ENCODE data around the gene COL1A1.

COL1A1 gene

DNA sequence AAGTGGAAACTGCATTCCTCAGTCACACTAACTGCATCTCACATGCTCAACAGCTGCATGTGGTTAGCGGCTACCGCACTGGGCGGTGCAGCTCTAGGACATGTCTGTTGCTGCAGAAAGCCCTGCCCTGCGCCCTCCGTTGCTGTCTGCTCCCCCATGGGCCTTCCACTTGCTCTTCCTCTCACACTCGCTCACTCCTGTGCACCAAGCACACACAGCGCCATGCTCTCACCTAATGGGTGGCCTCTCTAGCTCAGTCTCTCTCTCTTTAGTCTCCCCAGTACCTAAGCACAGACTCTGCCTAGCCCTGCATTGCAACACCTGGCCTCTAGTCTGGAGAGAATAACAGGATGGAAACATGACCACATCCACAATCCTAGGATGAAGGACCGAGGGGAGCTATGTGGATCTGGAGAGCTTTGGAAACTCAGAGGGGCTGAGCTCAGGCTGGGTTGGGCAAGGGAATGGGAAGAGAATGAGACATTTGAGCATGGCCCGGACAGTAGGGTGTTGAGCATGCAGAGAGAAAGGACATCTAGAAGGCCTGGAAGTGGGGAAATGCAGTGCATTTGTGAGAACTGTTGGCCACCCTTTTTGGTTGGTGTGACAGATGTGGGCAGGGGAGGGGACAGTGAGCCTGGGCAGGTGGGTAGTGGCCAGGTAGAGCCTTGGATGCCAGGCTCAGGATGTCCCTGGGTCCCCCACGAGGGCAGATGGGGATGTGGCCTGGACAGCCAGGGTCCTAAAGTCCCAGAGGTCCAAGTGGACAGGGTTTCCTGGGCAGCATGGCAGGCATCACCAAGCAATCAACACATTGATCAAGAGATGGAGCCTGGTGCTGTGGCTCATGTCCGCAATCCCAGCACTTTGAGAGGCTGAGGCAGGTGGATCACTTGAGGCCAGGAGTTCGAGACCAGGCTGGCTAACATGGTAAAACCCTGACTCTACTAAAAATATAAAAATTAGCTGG, 19.6 kb downstream of the COL1A1 start:
- peaks cover 0 to 34% (median 21%) of the 10 kb centered on the region in 5 donors for H3K4me1 ChIP-seq (ENCODE audit: control insufficient read depth in 5 of 5, insufficient read depth in 5 of 5, low read length in 5 of 5)
- H3K9ac ChIP-seq (ENCODE audit: low read length in 5 of 5), result no peak overlapping the region
- H3K27ac ChIP-seq (ENCODE audit: low read depth, low read length), result no peak overlapping the region

DNA sequence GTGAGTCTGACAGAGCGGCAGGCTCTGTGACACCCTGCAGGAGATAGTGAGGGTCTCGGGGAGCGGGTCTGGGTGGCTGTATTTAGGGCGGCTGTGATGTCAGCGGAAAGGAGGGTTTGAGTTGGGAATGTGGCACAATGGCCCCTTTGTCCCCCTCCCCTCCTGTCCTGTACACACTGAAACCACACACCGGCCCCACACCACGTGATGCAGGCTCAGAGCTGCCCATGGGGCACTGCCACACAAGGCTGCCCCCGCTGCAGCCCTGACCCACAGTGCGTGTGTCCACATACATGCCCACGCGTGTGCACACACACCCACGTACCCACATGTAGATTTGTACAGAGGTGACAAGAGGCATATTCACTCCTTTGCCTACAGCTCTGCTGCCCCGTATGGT, 20.3 kb downstream of the COL1A1 start:
- Histone ChIP-seq H3K4me1 (ENCODE audit: control insufficient read depth in 5 of 5, insufficient read depth in 5 of 5, low read length in 5 of 5) (peaks cover 0 to 34% (median 21%) of the 10 kb centered on the region in 5 donors), H3K27ac (ENCODE audit: low read depth, low read length) (no peak overlapping the region), H3K4me3 (ENCODE audit: low read depth in 1 of 5, low read length in 5 of 5) (no peak overlapping the region), H3K27me3 (ENCODE audit: control insufficient read depth in 5 of 5, insufficient read depth in 4 of 5, low read length in 5 of 5) (peaks cover 2 to 20% (median 9%) of the 10 kb centered on the region in 5 donors), H3K9me3 (ENCODE audit: control insufficient read depth in 5 of 5, low read length in 5 of 5) (no peaks in the 10 kb centered on the region), H3K36me3 (ENCODE audit: control insufficient read depth in 5 of 5, insufficient read depth in 5 of 5, low read length in 5 of 5) (peaks cover 0 to 5% (median under 1%) of the 10 kb centered on the region in 5 donors), H3K9ac (ENCODE audit: low read length in 5 of 5) (no peak overlapping the region)

More for the DNA sequence above, 19.6 kb downstream of the COL1A1 start:
- H3K4me3 ChIP-seq (ENCODE audit: low read depth in 1 of 5, low read length in 5 of 5), result no peak overlapping the region
- peaks cover 6 to 27% (median 16%) of the 10 kb centered on the region in 5 donors for H3K27me3 ChIP-seq (ENCODE audit: control insufficient read depth in 5 of 5, insufficient read depth in 4 of 5, low read length in 5 of 5)
- H3K36me3 ChIP-seq (ENCODE audit: control insufficient read depth in 5 of 5, insufficient read depth in 5 of 5, low read length in 5 of 5), result peaks cover 0 to 8% (median 5%) of the 10 kb centered on the region in 5 donors
- H3K9me3 ChIP-seq (ENCODE audit: control insufficient read depth in 5 of 5, low read length in 5 of 5), result no peaks in the 10 kb centered on the region

DNA sequence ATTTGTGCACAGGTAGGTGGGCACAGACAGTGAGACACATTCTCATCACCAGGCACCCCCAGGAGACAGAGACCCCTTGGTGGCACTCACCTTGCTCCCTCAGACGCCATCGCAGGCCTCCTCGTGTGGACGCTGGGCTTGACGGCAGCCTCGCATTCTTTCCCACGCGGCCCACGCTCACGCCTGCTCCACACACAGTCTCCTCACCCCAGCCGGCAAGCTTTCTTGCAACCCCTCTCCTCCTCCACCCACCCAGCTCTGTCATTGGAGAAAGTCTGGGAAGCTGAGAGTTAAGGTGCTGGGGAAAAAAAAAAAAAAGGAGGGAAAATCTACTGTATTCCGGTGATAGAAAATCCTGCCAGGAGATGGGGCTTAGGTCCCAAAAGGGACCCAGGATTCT, 20.8 kb downstream of the COL1A1 start:
- Histone ChIP-seq H3K27me3 (ENCODE audit: control insufficient read depth in 5 of 5, insufficient read depth in 4 of 5, low read length in 5 of 5) (peaks cover 0 to 15% (median 6%) of the 10 kb centered on the region in 5 donors), H3K9me3 (ENCODE audit: control insufficient read depth in 5 of 5, low read length in 5 of 5) (no peaks in the 10 kb centered on the region), H3K4me1 (ENCODE audit: control insufficient read depth in 5 of 5, insufficient read depth in 5 of 5, low read length in 5 of 5) (peaks cover 0 to 34% (median 21%) of the 10 kb centered on the region in 5 donors), H3K9ac (ENCODE audit: low read length in 5 of 5) (no peak overlapping the region), H3K27ac (ENCODE audit: low read depth, low read length) (no peak overlapping the region), H3K36me3 (ENCODE audit: control insufficient read depth in 5 of 5, insufficient read depth in 5 of 5, low read length in 5 of 5) (no peaks in the 10 kb centered on the region), H3K4me3 (ENCODE audit: low read depth in 1 of 5, low read length in 5 of 5) (no peak overlapping the region)

DNA sequence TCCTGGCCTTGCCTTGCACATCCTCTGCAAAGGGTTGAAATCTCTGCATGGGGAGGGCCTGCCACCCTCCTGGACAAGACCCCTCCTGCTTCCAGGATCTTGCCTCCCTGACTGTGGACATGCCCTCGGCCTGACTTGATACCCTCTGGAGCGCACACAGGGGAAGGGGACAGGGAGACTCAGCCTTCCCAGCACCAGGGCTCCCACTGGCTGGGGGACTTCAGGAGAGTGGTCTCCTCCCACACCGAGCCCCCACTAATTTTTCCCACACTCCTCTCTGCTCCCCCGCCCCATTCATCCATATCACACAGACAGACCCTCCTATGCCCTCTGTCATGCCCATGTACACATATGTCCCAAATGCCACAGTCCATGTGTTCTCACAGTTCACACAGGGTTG, 21.3 kb downstream of the COL1A1 start:
- Histone ChIP-seq H3K4me1 (ENCODE audit: control insufficient read depth in 5 of 5, insufficient read depth in 5 of 5, low read length in 5 of 5) (peaks cover 0 to 34% (median 21%) of the 10 kb centered on the region in 5 donors), H3K9me3 (ENCODE audit: control insufficient read depth in 5 of 5, low read length in 5 of 5) (no peaks in the 10 kb centered on the region), H3K9ac (ENCODE audit: low read length in 5 of 5) (no peak overlapping the region), H3K27me3 (ENCODE audit: control insufficient read depth in 5 of 5, insufficient read depth in 4 of 5, low read length in 5 of 5) (peaks cover 0 to 11% (median 6%) of the 10 kb centered on the region in 5 donors), H3K4me3 (ENCODE audit: low read depth in 1 of 5, low read length in 5 of 5) (no peak overlapping the region), H3K36me3 (ENCODE audit: control insufficient read depth in 5 of 5, insufficient read depth in 5 of 5, low read length in 5 of 5) (no peaks in the 10 kb centered on the region), H3K27ac (ENCODE audit: low read depth, low read length) (no peak overlapping the region)

DNA sequence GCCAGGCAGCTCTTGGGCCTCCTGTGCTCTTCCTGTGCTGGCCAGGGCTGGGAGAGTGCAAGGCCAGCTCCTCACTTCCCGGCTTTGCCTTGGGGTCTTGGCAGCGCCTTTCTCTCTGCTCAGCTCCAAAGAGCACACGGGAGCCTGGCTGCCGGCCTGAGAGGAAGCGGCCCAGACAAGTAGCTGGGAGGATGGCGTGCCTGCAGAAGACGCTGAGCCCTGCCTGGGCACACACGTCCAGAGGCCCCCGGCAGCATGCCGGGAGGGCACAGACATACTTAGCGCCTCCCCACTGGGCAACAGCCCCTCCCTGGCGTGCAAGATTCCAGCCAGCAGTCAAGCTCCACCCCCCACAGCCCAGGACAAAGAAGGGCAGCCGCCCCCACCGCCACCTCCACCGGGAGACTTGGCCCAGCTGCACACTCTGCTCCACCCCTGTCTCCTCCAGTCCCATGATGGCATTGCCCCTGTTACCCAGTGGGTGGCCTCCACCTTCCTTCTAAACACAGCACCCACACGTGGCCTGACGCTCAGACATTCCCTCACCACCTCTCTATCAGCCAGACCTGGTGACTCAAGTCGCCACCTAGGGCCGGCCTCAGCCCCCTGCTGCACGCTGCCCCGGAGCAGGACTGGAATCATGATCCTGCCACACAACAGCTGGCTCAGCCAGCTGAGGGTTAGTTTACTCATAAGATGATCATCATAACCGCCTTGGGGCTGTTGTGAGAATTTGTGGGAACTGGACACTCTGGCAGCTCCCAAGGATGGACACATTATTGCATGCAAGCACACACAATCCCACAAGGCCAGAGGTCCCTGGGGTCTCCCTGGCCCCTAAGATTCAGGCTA, 23.2 kb downstream of the COL1A1 start:
- H3K4me1 ChIP-seq (ENCODE audit: control insufficient read depth in 5 of 5, insufficient read depth in 5 of 5, low read length in 5 of 5), result peaks cover 0 to 27% (median 17%) of the 10 kb centered on the region in 5 donors
- no peaks in the 10 kb centered on the region for H3K9me3 ChIP-seq (ENCODE audit: control insufficient read depth in 5 of 5, low read length in 5 of 5)
- peak overlapping the region in 4 of 5 donors; percentile 17 to 46 (median 26) for H3K4me3 ChIP-seq (ENCODE audit: low read depth in 1 of 5, low read length in 5 of 5)
- H3K36me3 ChIP-seq (ENCODE audit: control insufficient read depth in 5 of 5, insufficient read depth in 5 of 5, low read length in 5 of 5), result no peaks in the 10 kb centered on the region
- H3K9ac ChIP-seq (ENCODE audit: low read length in 5 of 5), result peak overlapping the region in 1 of 5 donors; percentile 23
- H3K27ac ChIP-seq (ENCODE audit: low read depth, low read length), result no peak overlapping the region
- H3K27me3 ChIP-seq (ENCODE audit: control insufficient read depth in 5 of 5, insufficient read depth in 4 of 5, low read length in 5 of 5), result peaks cover 0 to 6% (median under 1%) of the 10 kb centered on the region in 5 donors

DNA sequence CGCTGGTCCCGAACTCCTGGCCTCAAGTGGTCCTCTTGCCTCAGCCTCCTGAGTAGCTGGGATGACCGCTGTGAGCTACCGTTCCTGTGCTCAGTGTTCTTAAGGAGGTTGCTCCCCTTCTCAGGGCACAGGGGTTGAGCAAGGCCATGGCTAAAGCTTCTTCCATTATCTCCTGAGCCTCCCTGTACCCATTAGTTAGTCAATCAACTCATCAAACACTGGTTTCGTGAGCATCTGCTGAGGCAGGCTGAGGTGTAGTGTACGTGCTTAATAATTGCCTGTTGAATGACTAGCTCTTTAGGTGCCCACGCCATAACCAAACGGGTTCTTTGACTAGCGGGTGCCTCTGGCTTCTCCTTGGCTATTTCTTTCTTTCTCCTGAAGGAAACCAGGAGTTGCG, 24.0 kb downstream of the COL1A1 start:
- H3K9me3 ChIP-seq (ENCODE audit: control insufficient read depth in 5 of 5, low read length in 5 of 5), result no peaks in the 10 kb centered on the region
- no peak overlapping the region for H3K27ac ChIP-seq (ENCODE audit: low read depth, low read length)
- H3K27me3 ChIP-seq (ENCODE audit: control insufficient read depth in 5 of 5, insufficient read depth in 4 of 5, low read length in 5 of 5), result peaks cover 0 to 6% (median 0%) of the 10 kb centered on the region in 5 donors
- peak overlapping the region in 1 of 5 donors; percentile 35 for H3K4me3 ChIP-seq (ENCODE audit: low read depth in 1 of 5, low read length in 5 of 5)
- H3K36me3 ChIP-seq (ENCODE audit: control insufficient read depth in 5 of 5, insufficient read depth in 5 of 5, low read length in 5 of 5), result no peaks in the 10 kb centered on the region
- no peak overlapping the region for H3K9ac ChIP-seq (ENCODE audit: low read length in 5 of 5)
- H3K4me1 ChIP-seq (ENCODE audit: control insufficient read depth in 5 of 5, insufficient read depth in 5 of 5, low read length in 5 of 5), result peaks cover 0 to 31% (median 20%) of the 10 kb centered on the region in 5 donors

DNA sequence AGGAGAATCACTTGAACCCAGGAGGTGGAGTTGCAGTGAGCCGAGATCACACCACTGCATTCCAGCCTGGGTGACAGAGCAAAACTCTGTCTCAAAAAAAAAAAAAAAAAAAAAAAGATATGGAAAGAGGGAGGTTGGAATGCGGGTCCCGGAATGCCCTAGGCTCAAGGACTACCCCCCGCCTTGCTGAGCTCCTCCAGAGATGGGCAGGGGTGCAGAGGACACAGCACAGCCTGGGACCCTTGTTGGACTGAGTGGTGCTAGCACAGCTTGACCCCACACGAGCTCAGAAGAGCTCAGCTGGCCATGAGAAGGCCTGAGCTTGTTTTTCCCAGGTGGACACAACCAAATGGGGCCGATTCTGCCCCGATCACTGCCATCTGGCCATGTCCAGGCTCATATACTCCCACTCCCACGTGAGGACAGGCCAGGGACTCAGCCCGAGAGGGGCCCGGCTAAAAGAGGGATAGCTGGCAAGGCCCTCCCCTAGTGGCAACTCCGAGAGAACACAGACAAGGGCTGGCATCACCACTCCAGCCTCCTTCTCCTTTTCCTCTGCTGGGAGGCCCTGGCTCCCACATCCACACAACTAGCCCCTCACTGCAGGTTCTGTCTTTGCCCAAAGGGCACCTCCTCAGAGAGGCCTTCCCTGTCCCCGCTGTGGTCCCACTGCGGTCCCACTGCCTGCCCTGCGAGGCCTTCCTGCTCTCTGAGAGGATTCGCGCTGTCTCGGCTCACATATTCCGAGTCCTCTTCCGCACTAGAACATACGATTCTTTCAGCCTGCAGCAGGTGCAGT, 24.7 kb downstream of the COL1A1 start:
- Histone ChIP-seq H3K27me3 (ENCODE audit: control insufficient read depth in 5 of 5, insufficient read depth in 4 of 5, low read length in 5 of 5) (peaks cover 0 to 2% (median 0%) of the 10 kb centered on the region in 5 donors), H3K4me3 (ENCODE audit: low read depth in 1 of 5, low read length in 5 of 5) (no peak overlapping the region), H3K4me1 (ENCODE audit: control insufficient read depth in 5 of 5, insufficient read depth in 5 of 5, low read length in 5 of 5) (peaks cover 0 to 29% (median 20%) of the 10 kb centered on the region in 5 donors), H3K36me3 (ENCODE audit: control insufficient read depth in 5 of 5, insufficient read depth in 5 of 5, low read length in 5 of 5) (no peaks in the 10 kb centered on the region), H3K9ac (ENCODE audit: low read length in 5 of 5) (no peak overlapping the region), H3K27ac (ENCODE audit: low read depth, low read length) (no peak overlapping the region), H3K9me3 (ENCODE audit: control insufficient read depth in 5 of 5, low read length in 5 of 5) (no peaks in the 10 kb centered on the region)

DNA sequence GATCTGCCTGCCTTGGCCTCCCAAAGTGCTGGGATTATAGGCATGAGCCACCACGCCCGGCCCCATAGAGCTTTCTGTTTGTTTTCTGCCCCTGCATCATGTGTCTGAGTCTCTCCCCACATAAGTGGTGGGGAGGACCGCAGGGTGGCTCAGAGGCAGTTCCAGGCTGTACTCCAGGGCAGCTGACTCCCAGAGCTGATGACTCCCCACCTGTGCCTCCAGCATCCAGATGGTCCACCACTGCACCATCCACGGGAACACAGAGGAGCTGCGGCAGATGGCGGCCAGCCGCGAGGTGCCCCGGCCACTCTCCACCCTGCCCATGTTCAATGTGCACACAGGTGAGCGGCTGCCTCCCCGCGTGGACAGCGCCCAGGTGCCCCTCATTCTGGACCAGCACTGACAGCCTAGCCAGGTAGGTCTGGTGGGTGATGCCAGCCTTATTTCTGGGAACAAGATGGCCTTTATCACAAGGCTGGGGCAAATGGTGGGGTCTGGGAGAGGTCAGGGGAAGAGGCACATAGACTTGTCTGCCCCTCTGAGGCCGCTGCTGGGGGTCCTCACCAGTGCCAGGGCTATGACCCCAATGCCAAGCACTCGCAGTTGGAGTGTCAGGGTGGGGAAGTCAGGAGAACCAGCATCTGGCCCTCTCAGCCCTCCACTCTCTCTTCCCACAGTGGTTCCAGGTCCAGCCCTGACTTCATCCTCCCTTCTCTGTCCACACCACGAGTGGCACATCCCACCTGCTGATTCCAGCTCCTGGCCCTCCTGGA, 26.2 kb downstream of the COL1A1 start:
- peaks cover 0 to 2% (median 0%) of the 10 kb centered on the region in 5 donors for H3K27me3 ChIP-seq (ENCODE audit: control insufficient read depth in 5 of 5, insufficient read depth in 4 of 5, low read length in 5 of 5)
- no peak overlapping the region for H3K4me3 ChIP-seq (ENCODE audit: low read depth in 1 of 5, low read length in 5 of 5)
- peaks cover 0 to 24% (median 20%) of the 10 kb centered on the region in 5 donors for H3K4me1 ChIP-seq (ENCODE audit: control insufficient read depth in 5 of 5, insufficient read depth in 5 of 5, low read length in 5 of 5)
- H3K9me3 ChIP-seq (ENCODE audit: control insufficient read depth in 5 of 5, low read length in 5 of 5), result no peaks in the 10 kb centered on the region
- H3K36me3 ChIP-seq (ENCODE audit: control insufficient read depth in 5 of 5, insufficient read depth in 5 of 5, low read length in 5 of 5), result no peaks in the 10 kb centered on the region
- H3K27ac ChIP-seq (ENCODE audit: low read depth, low read length), result no peak overlapping the region
- no peak overlapping the region for H3K9ac ChIP-seq (ENCODE audit: low read length in 5 of 5)

DNA sequence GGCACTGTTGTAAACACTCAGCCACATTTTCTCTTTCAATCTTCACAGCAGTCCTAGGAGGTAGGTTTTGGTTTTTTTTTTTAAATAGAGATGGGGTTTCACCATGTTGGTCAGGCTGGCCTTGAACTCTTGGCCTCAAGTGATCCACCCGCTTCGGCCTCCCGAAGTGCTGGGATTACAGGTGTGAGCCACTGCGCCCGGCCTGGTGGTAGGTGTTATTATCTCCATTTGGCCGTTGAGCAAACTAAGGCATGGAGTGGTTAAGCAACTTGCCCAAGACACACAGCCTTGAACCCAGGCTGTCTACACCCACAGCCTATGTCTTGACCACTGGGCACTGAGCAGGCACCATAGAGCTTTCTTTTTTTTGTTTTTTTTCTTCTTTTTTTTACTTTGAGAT, 27.0 kb downstream of the COL1A1 start:
- Histone ChIP-seq H3K9me3 (ENCODE audit: control insufficient read depth in 5 of 5, low read length in 5 of 5) (no peaks in the 10 kb centered on the region), H3K4me1 (ENCODE audit: control insufficient read depth in 5 of 5, insufficient read depth in 5 of 5, low read length in 5 of 5) (peaks cover 0 to 24% (median 21%) of the 10 kb centered on the region in 5 donors), H3K36me3 (ENCODE audit: control insufficient read depth in 5 of 5, insufficient read depth in 5 of 5, low read length in 5 of 5) (no peaks in the 10 kb centered on the region), H3K27me3 (ENCODE audit: control insufficient read depth in 5 of 5, insufficient read depth in 4 of 5, low read length in 5 of 5) (peaks cover 0 to 2% (median 0%) of the 10 kb centered on the region in 5 donors), H3K9ac (ENCODE audit: low read length in 5 of 5) (no peak overlapping the region), H3K4me3 (ENCODE audit: low read depth in 1 of 5, low read length in 5 of 5) (no peak overlapping the region), H3K27ac (ENCODE audit: low read depth, low read length) (no peak overlapping the region)

Measured in subcutaneous abdominal adipose tissue (tissue), 5 donors.